ENCODE results near the gene TSPAN6. TPM values are rescaled to one million over a fixed set of nuclear protein-coding genes. Genes with fewer than 3 reads are reported as not detected.

Gene TSPAN6
- polyA plus RNA-seq, 1 donor from 2014 or later = 63.3 TPM

GRCh38 chrX:100642290-100642689 is 5.7 kb upstream of the TSPAN6 start:
- Histone ChIP-seq H3K4me2 (ENCODE audit: low read length) (no peak overlapping the region), H3F3A (ENCODE audit: insufficient read depth, low read length, poor library complexity, severe bottlenecking) (no peaks in the 10 kb centered on the region), H3K9me3 (ENCODE audit: low read length) (no peaks in the 10 kb centered on the region), H4K20me1 (ENCODE audit: insufficient read depth) (no peaks in the 10 kb centered on the region), H2AFZ (ENCODE audit: low read depth, low read length) (no peak overlapping the region), H3K4me3 (ENCODE audit: low read length) (no peak overlapping the region), H3K36me3 (ENCODE audit: insufficient read depth, low read length) (no peaks in the 10 kb centered on the region), H3K27ac (ENCODE audit: low read length) (no peak overlapping the region), H3K9ac (ENCODE audit: low read length) (no peak overlapping the region), H3K9me2 (ENCODE audit: insufficient read depth, low read length) (no peaks in the 10 kb centered on the region), H3K79me2 (replicated peaks; ENCODE audit: insufficient read depth, low read length) (no peaks in the 10 kb centered on the region), H3K27me3 (ENCODE audit: insufficient read depth, low read depth, low read length) (no peaks in the 10 kb centered on the region)
- TF ChIP-seq EP300 (conservative IDR thresholded peaks at IDR 0.05; ENCODE audit: poor library complexity, severe bottlenecking) (no peak), SMC3 (conservative IDR thresholded peaks at IDR 0.05; ENCODE audit: poor library complexity) (no peak), CTCF (IDR thresholded peaks at IDR 0.05; ENCODE audit: poor library complexity, severe bottlenecking) (no peak), POLR2AphosphoS5 (IDR thresholded peaks at IDR 0.05) (no peak), RAD21 (conservative IDR thresholded peaks at IDR 0.05) (no peak), REST (IDR thresholded peaks at IDR 0.05; ENCODE audit: borderline replicate concordance) (no peak), TAF1 (IDR thresholded peaks at IDR 0.05; ENCODE audit: low read depth) (no peak), MXI1 (conservative IDR thresholded peaks at IDR 0.05; ENCODE audit: poor library complexity, severe bottlenecking) (no peak), EZH2 (IDR thresholded peaks at IDR 0.05; ENCODE audit: borderline replicate concordance, insufficient read depth, low read length, poor library complexity, severe bottlenecking) (no peak)

GRCh38 chrX:100635989-100636320 is 651 bp downstream of the TSPAN6 start:
- Histone ChIP-seq H3K9me3 (ENCODE audit: low read length) (no peaks in the 10 kb centered on the region), H3F3A (ENCODE audit: insufficient read depth, low read length, poor library complexity, severe bottlenecking) (no peaks in the 10 kb centered on the region), H3K9ac (ENCODE audit: low read length) (peak overlapping the region; percentile 62), H3K4me3 (ENCODE audit: low read length) (peak overlapping the region; percentile 69), H3K36me3 (ENCODE audit: insufficient read depth, low read length) (no peaks in the 10 kb centered on the region), H3K27ac (ENCODE audit: low read length) (no peak overlapping the region), H3K9me2 (ENCODE audit: insufficient read depth, low read length) (no peaks in the 10 kb centered on the region), H3K27me3 (ENCODE audit: insufficient read depth, low read depth, low read length) (no peaks in the 10 kb centered on the region), H2AFZ (ENCODE audit: low read depth, low read length) (no peak overlapping the region), H4K20me1 (ENCODE audit: insufficient read depth) (no peaks in the 10 kb centered on the region), H3K79me2 (replicated peaks; ENCODE audit: insufficient read depth, low read length) (no peaks in the 10 kb centered on the region), H3K4me2 (ENCODE audit: low read length) (no peak overlapping the region)
- TF ChIP-seq POLR2AphosphoS5 (IDR thresholded peaks at IDR 0.05) (no peak), CTCF (IDR thresholded peaks at IDR 0.05; ENCODE audit: poor library complexity, severe bottlenecking) (no peak), TAF1 (IDR thresholded peaks at IDR 0.05; ENCODE audit: low read depth) (no peak), MXI1 (conservative IDR thresholded peaks at IDR 0.05; ENCODE audit: poor library complexity, severe bottlenecking) (no peak), RAD21 (conservative IDR thresholded peaks at IDR 0.05) (no peak), REST (IDR thresholded peaks at IDR 0.05; ENCODE audit: borderline replicate concordance) (no peak), EZH2 (IDR thresholded peaks at IDR 0.05; ENCODE audit: borderline replicate concordance, insufficient read depth, low read length, poor library complexity, severe bottlenecking) (no peak)

Data from neural cell (in vitro differentiated cells).